OCI-LY3 (cell line): Measurements from ENCODE around the gene TEX14.
A peak's percentile ranks its signal among the peaks of the same experiment; 100 is the strongest.

Experiments
- H2AFZ ChIP-seq: fragments of 200-600, 300-600 bp; shearing (Covaris generic); 2 replicates; pipeline ENCODE4 v1.6.0; 2014; ENCODE audit warnings: antibody characterized with exemption, low read depth, low read length
- H3K27ac ChIP-seq: fragments of 200-600, 300-600 bp; sonication (generic); 2 replicates; pipeline ENCODE4 v1.5.1; 2014; ENCODE audit warnings: mild to moderate bottlenecking, low read length, moderate library complexity, mixed read lengths
- H3K27me3 ChIP-seq: fragments of 200-600, 300-600 bp; sonication (generic); 2 replicates; pipeline ENCODE4 v1.6.1; 2014; ENCODE audit warnings: low read depth, low read length, mixed read lengths
- H3K36me3 ChIP-seq: fragments of 200-600, 300-600 bp; sonication (generic); replicated peaks from 2 replicates; pipeline ENCODE3; 2014; ENCODE audit warnings: low read depth, low read length, mixed read lengths
- H3K4me1 ChIP-seq: fragments of 300-600, 200-600 bp; sonication (generic); 2 replicates; pipeline ENCODE4 v1.6.1; 2014; ENCODE audit warnings: low read length, mixed read lengths
- H3K4me2 ChIP-seq: fragments of 200-600, 300-600 bp; sonication (generic); 2 replicates; pipeline ENCODE4 v1.6.1; 2014; ENCODE audit warnings: low read length, mixed read lengths
- H3K4me3 ChIP-seq: fragments of 300-600, 200-600 bp; sonication (generic); 2 replicates; pipeline ENCODE4 v1.5.1; 2014; ENCODE audit warnings: antibody characterized with exemption, mild to moderate bottlenecking, low read length, moderate library complexity
- H3K79me2 ChIP-seq: fragments of 300-600, 200-600 bp; shearing (Covaris generic); 2 replicates; pipeline ENCODE4 v1.6.1; 2014; ENCODE audit warnings: mild to moderate bottlenecking, low read length, mixed read lengths
- H3K9ac ChIP-seq: fragments of 300-600, 200-600 bp; shearing (Covaris generic); 2 replicates; pipeline ENCODE4 v1.6.0; 2014; ENCODE audit warnings: mild to moderate bottlenecking, low read length, moderate library complexity
- H3K9me3 ChIP-seq: fragments of 200-600, 300-600 bp; shearing (Covaris generic); 2 replicates; pipeline ENCODE4 v1.6.1; 2014; ENCODE audit warnings: low read length, mixed read lengths; ENCODE audit not compliant: insufficient read depth
- H4K20me1 ChIP-seq: fragments of 200-600, 300-600 bp; sonication (generic); 2 replicates; pipeline ENCODE4 v1.6.1; 2016; ENCODE audit warnings: low read length, mixed read lengths; ENCODE audit not compliant: insufficient read depth
- EZH2phosphoT487 ChIP-seq: fragments of 200-600 bp; shearing (Covaris generic); IDR thresholded peaks from 2 replicates; pipeline ENCODE4 v1.6.1; 2018; ENCODE audit warnings: antibody characterized with exemption, mixed run types, low read depth
- TF ChIP-seq, protein P1 (sequence below): fragments of 200-600, 300-600 bp; sonication (generic); IDR thresholded peaks from 2 replicates; pipeline ENCODE4 v1.5.1; 2014; ENCODE audit warnings: antibody characterized with exemption, low read length, low read depth

Gene TEX14, protein sequence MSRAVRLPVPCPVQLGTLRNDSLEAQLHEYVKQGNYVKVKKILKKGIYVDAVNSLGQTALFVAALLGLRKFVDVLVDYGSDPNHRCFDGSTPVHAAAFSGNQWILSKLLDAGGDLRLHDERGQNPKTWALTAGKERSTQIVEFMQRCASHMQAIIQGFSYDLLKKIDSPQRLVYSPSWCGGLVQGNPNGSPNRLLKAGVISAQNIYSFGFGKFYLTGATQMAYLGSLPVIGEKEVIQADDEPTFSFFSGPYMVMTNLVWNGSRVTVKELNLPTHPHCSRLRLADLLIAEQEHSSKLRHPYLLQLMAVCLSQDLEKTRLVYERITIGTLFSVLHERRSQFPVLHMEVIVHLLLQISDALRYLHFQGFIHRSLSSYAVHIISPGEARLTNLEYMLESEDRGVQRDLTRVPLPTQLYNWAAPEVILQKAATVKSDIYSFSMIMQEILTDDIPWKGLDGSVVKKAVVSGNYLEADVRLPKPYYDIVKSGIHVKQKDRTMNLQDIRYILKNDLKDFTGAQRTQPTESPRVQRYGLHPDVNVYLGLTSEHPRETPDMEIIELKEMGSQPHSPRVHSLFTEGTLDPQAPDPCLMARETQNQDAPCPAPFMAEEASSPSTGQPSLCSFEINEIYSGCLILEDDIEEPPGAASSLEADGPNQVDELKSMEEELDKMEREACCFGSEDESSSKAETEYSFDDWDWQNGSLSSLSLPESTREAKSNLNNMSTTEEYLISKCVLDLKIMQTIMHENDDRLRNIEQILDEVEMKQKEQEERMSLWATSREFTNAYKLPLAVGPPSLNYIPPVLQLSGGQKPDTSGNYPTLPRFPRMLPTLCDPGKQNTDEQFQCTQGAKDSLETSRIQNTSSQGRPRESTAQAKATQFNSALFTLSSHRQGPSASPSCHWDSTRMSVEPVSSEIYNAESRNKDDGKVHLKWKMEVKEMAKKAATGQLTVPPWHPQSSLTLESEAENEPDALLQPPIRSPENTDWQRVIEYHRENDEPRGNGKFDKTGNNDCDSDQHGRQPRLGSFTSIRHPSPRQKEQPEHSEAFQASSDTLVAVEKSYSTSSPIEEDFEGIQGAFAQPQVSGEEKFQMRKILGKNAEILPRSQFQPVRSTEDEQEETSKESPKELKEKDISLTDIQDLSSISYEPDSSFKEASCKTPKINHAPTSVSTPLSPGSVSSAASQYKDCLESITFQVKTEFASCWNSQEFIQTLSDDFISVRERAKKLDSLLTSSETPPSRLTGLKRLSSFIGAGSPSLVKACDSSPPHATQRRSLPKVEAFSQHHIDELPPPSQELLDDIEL (N-terminal part only)

DNA sequence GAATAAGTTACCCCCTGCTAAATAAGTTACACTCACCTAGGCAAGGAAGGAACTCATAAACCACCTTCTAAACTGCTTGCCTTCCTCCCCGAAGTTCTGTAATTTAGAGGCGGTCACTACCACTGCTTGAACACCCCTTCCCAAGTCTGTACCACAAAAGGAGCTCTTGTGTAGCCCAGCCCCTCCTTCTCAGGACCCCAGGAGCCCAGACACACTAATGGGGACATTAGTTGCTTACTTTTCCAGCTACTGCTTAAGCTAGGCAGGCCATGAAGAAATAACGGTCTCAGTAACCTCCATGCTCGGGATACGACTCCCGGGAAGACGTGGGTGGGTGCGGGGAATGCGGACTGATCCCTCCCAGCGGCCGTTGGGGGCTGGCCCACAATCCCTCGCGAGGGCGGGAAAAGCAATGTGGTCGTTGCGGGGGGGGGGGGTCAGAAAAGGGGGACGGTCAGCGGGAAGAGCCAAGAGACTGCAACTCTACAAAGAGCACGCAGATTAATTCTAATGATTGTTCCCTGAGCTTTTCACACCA, at the start of gene TEX14:
Gene TEX14 (minus strand): TSS at position 345 of the 538 bp plus-strand sequence. CDS start 40,044 bp downstream, outside the sequence.
- H3K27ac ChIP-seq: peak within 1 kb of the TSS; percentile 71

DNA sequence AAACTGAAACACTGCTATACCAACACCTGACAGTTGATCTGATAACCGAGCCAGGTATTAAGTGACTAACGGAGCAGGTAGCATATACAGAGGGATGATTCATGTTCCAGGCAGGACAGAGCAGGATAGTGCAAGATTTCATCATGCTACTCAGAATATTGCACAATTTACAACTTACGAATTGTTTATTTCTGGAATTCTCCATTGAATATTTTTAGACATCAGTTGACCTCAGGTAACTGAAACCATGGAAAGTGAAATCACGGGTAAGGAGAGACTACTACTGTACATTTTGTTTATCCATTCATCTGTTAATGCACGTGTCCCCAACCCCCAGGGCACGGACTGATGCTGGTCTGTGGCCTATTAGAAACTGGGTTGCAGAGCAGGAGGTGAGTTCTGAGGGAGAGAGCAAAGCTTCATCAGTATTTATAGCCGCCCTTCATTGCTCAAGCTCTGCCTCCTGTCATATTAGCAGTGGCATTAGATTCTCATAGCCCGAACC, 49.3 kb upstream of the TEX14 start:
- Histone ChIP-seq H3K4me1 (peaks cover 12% of the 10 kb centered on the region), H3K9me3 (no peaks in the 10 kb centered on the region), H3K36me3 (no peaks in the 10 kb centered on the region), H3K4me3 (no peak overlapping the region), H2AFZ (no peak overlapping the region), H3K27ac (no peak overlapping the region), H4K20me1 (no peaks in the 10 kb centered on the region), H3K27me3 (no peaks in the 10 kb centered on the region), H3K79me2 (no peaks in the 10 kb centered on the region), H3K9ac (no peak overlapping the region), H3K4me2 (no peak overlapping the region)
- TF ChIP-seq, protein P1, sequence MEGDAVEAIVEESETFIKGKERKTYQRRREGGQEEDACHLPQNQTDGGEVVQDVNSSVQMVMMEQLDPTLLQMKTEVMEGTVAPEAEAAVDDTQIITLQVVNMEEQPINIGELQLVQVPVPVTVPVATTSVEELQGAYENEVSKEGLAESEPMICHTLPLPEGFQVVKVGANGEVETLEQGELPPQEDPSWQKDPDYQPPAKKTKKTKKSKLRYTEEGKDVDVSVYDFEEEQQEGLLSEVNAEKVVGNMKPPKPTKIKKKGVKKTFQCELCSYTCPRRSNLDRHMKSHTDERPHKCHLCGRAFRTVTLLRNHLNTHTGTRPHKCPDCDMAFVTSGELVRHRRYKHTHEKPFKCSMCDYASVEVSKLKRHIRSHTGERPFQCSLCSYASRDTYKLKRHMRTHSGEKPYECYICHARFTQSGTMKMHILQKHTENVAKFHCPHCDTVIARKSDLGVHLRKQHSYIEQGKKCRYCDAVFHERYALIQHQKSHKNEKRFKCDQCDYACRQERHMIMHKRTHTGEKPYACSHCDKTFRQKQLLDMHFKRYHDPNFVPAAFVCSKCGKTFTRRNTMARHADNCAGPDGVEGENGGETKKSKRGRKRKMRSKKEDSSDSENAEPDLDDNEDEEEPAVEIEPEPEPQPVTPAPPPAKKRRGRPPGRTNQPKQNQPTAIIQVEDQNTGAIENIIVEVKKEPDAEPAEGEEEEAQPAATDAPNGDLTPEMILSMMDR: no peak
- TF ChIP-seq EZH2phosphoT487: no peak

More for the DNA sequence above, at the start of gene TEX14:
- peak within 1 kb of the TSS; percentile 87 for H3K9ac ChIP-seq
- no peaks in the 10 kb centered on the region for H3K27me3 ChIP-seq
- peak within 1 kb of the TSS; percentile 88 for H3K4me2 ChIP-seq
- peak within 1 kb of the TSS; percentile 92 for H3K4me3 ChIP-seq
- peak within 1 kb of the TSS; percentile 96 for H2AFZ ChIP-seq
- no peaks in the 10 kb centered on the region for H3K9me3 ChIP-seq
- TF ChIP-seq, protein P1: no peak
- no peak for TF ChIP-seq EZH2phosphoT487
- peaks cover 16% of the 10 kb centered on the region for H3K36me3 ChIP-seq
- no peaks in the 10 kb centered on the region for H4K20me1 ChIP-seq
- H3K79me2 ChIP-seq: peaks cover 32% of the 10 kb centered on the region
- H3K4me1 ChIP-seq: peaks cover 20% of the 10 kb centered on the region

DNA sequence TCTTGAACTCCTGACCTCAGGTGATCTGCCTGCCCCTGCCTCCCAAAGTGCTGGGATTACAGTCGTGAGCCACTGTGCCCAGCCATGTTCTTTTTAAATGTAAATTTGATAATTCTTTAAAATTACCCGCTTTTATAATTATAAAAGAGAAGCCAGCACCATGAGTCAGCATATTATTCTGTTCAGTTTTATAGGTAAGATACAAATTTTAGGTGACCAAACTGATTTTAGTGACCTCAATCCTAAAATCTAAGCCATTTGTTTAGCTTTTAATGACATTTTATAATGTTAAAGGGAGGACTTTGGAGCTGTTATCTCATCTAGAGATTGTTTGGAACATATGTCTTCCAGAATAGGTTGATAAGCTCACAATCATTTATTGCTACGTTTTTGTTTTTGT, 43.0 kb upstream of the TEX14 start:
- Histone ChIP-seq H3K27ac (no peak overlapping the region), H4K20me1 (no peaks in the 10 kb centered on the region), H3K9ac (no peak overlapping the region), H3K9me3 (no peaks in the 10 kb centered on the region), H2AFZ (no peak overlapping the region), H3K4me1 (no peaks in the 10 kb centered on the region), H3K36me3 (peaks cover 3% of the 10 kb centered on the region), H3K4me3 (no peak overlapping the region), H3K79me2 (no peaks in the 10 kb centered on the region), H3K4me2 (no peak overlapping the region), H3K27me3 (no peaks in the 10 kb centered on the region)
- TF ChIP-seq, protein P1: no peak
- no peak for TF ChIP-seq EZH2phosphoT487
